K562 (cell line): ENCODE results near the gene DTHD1. TPM values are rescaled to one million over a fixed set of nuclear protein-coding genes. Genes with fewer than 3 reads are reported as not detected.

Experiments used
- ATAC-seq: fragments of 200-7000 bp; cut with Tn5 transposase; 3 replicates; pipeline ENCODE4 v1.9.1; 2020; ENCODE audit warnings: moderate library complexity
- Bru-seq: library from RNA; stranded (reverse); fragments of 400-500 nt; gene quantifications from one replicate; lab custom pipeline; 2021; lab: Mats Ljungman, UMichigan
- BruChase-seq, 2 experiments: library from RNA; stranded (reverse); fragments of 400-500 nt; gene quantifications; one replicate each; lab custom pipeline; 2021; lab: Mats Ljungman, UMichigan
- BruUV-seq: library from RNA; stranded (reverse); fragments of 400-500 nt; replicated peaks from 2 replicates; lab custom pipeline; 2021; lab: Mats Ljungman, UMichigan
- CTCF ChIA-PET: fragments of 300-600 bp; formaldehyde crosslinking; extraction: SDS; loops from one replicate; lab custom pipeline; 2021; ENCODE audit warnings: low intra/inter-chr PET ratio; lab: Yijun Ruan, JAX
- POLR2A ChIA-PET: fragments of 300-600, 350-650 bp; sonication (Branson Sonifier 250); formaldehyde crosslinking; extraction: SDS; loops from one replicate; lab custom pipeline; 2021; ENCODE audit warnings: antibody characterized with exemption, inconsistent platforms; lab: Yijun Ruan, JAX
- DNase-seq, 4 experiments: peaks; one replicate each; pipeline versions ENCODE4 v3.0.0 to v3.0.0-alpha.2; 2011 to 2018; ENCODE audit warnings: low spot score in 3 of 4, mixed read lengths in 3 of 4; ENCODE audit errors: extremely low read depth in 1 of 4
- FAIRE-seq: peaks from 2 replicates; lab custom pipeline; 2011; peaks lifted over from hg19 to GRCh38; lab: Jason Lieb, UNC
- H2AFZ ChIP-seq: 2 replicates; pipeline ENCODE4 v1.6.0; 2011; ENCODE audit warnings: low read depth, low read length, control low read depth, inconsistent platforms
- H3K27ac ChIP-seq: fragments of 200-600 bp; 3 replicates; pipeline ENCODE4 v1.8.0; 2011; ENCODE audit warnings: low read depth, mild to moderate bottlenecking, control low read depth, inconsistent platforms, low read length, moderate library complexity, mixed read lengths; ENCODE audit errors: extremely low read depth
- H3K27me3 ChIP-seq, 2 experiments: fragments of 300-600 bp in 1 of 2; 2 replicates in 1 of 2; 3 replicates in 1 of 2; pipeline versions ENCODE4 v1.6.0 to v1.8.0; 2011; ENCODE audit warnings: inconsistent platforms in 2 of 2, low read length in 2 of 2, mild to moderate bottlenecking in 1 of 2, mixed read lengths in 1 of 2, moderate library complexity in 1 of 2; ENCODE audit not compliant: control insufficient read depth in 2 of 2, insufficient read depth in 2 of 2
- H3K36me3 ChIP-seq: fragments of 300-600 bp; 3 replicates; pipeline ENCODE4 v1.8.0; 2011; ENCODE audit warnings: mild to moderate bottlenecking, low read length, inconsistent platforms; ENCODE audit not compliant: control insufficient read depth, insufficient read depth
- H3K4me1 ChIP-seq, 2 experiments: fragments of 200-600 bp in 1 of 2; replicated peaks in 1 of 2; 2 replicates in 1 of 2; 3 replicates in 1 of 2; pipeline versions ENCODE4 v1.5.1 to v1.8.0; 2011; ENCODE audit warnings: inconsistent platforms in 2 of 2, low read length in 2 of 2, mild to moderate bottlenecking in 1 of 2, mixed read lengths in 1 of 2, moderate library complexity in 1 of 2; ENCODE audit not compliant: control insufficient read depth in 2 of 2, insufficient read depth in 2 of 2
- H3K4me2 ChIP-seq: 2 replicates; pipeline ENCODE4 v1.6.1; 2011; ENCODE audit warnings: low read length, control low read depth, inconsistent platforms, mixed read lengths; ENCODE audit not compliant: insufficient read depth
- H3K4me3 ChIP-seq: fragments of 200-600 bp; sonication (generic), shearing (Covaris generic); 2 replicates; pipeline ENCODE4 v1.5.1; 2016; ENCODE audit warnings: control low read depth, inconsistent platforms
- H3K79me2 ChIP-seq: fragments of 200-600 bp; 3 replicates; pipeline ENCODE4 v1.8.0; 2011; ENCODE audit warnings: low read length, inconsistent platforms; ENCODE audit not compliant: control insufficient read depth, insufficient read depth
- H3K9ac ChIP-seq, 2 experiments: 2 replicates each; pipeline versions ENCODE4 v1.6.0 to v1.6.1; 2011; ENCODE audit warnings: low read depth in 2 of 2, low read length in 2 of 2, control low read depth in 1 of 2, inconsistent platforms in 1 of 2, mild to moderate bottlenecking in 1 of 2, mixed read lengths in 1 of 2; ENCODE audit not compliant: insufficient read depth in 1 of 2
- H3K9me1 ChIP-seq: one replicate; pipeline ENCODE4 v1.6.0; 2011; ENCODE audit warnings: inconsistent platforms, mild to moderate bottlenecking, low read length, moderate library complexity; ENCODE audit not compliant: control insufficient read depth, insufficient read depth
- H3K9me3 ChIP-seq: replicated peaks from 2 replicates; pipeline ENCODE4 v1.5.1; 2011; ENCODE audit warnings: low read depth, low read length, inconsistent platforms; ENCODE audit not compliant: control insufficient read depth, insufficient read depth
- H4K20me1 ChIP-seq: replicated peaks from 2 replicates; pipeline ENCODE4 v1.6.1; 2011; ENCODE audit warnings: low read length, inconsistent platforms, mixed read lengths; ENCODE audit not compliant: control insufficient read depth, insufficient read depth
- CTCFL ChIP-seq: IDR thresholded peaks from 2 replicates; pipeline ENCODE4 v1.6.1; 2011; ENCODE audit warnings: borderline replicate concordance, low read depth, mild to moderate bottlenecking, moderate library complexity, low read length; ENCODE audit not compliant: insufficient read depth, poor library complexity, severe bottlenecking
- MYC ChIP-seq, 2 experiments: fragments of 250-450 bp in 1 of 2; sonication (Bioruptor Pico) in 1 of 2; IDR thresholded peaks; 2 replicates each; pipeline versions ENCODE4 v1.5.1 to v1.6.1; 2012 to 2021; ENCODE audit warnings: low read depth in 2 of 2, borderline replicate concordance in 1 of 2, improper control_type of control experiment in 1 of 2, low read length in 1 of 2, mild to moderate bottlenecking in 1 of 2, moderate library complexity in 1 of 2
- NFYB ChIP-seq: IDR thresholded peaks from 2 replicates; pipeline ENCODE4 v1.6.1; 2011; ENCODE audit warnings: mild to moderate bottlenecking, moderate library complexity; ENCODE audit not compliant: insufficient read length; ENCODE audit errors: extremely low read depth
- SRSF3 ChIP-seq: fragments of 200-400 bp; formaldehyde crosslinking; IDR thresholded peaks from 2 replicates; pipeline ENCODE4 v1.6.1; 2016; ENCODE audit warnings: mild to moderate bottlenecking, low read length, moderate library complexity; ENCODE audit not compliant: insufficient read depth
- ZBTB49 ChIP-seq: sonication (generic); formaldehyde crosslinking; IDR thresholded peaks from 2 replicates; pipeline ENCODE4 v1.8.0; 2022; ENCODE audit warnings: missing genetic modification reagents, mild to moderate bottlenecking, borderline replicate concordance
- ZC3H4 ChIP-seq: sonication (generic); formaldehyde crosslinking; IDR thresholded peaks from 2 replicates; pipeline ENCODE4 v1.9.0; 2021; ENCODE audit warnings: missing genetic modification reagents, borderline replicate concordance
- ZKSCAN8 ChIP-seq: fragments of 200-800 bp; sonication (Bioruptor generic); IDR thresholded peaks from 2 replicates; pipeline ENCODE4 v1.6.1; 2016; ENCODE audit warnings: missing genetic modification characterization, missing compliant biosample characterization
- ZNF512 ChIP-seq: IDR thresholded peaks from 2 replicates; pipeline ENCODE4 v1.6.1; 2016; ENCODE audit warnings: missing genetic modification characterization, missing compliant biosample characterization
- WGBS: fragments of 100-300 bp; shearing (Covaris generic); methylation state at CpG from one replicate; pipeline ENCODE4 v1.1.6; 2016; ENCODE audit warnings: low coverage, mixed read lengths; ENCODE audit not compliant: insufficient coverage; ENCODE audit errors: missing lambda C conversion rate; 5-methylcytosine and 5-hydroxymethylcytosine counted together
- in situ Hi-C: fragments of 300-500 bp; cut with MboI; formaldehyde crosslinking; loops from 4 replicates; pipeline ENCODE4 v1.15.0; 2018; ENCODE audit warnings: inconsistent platforms, mixed read lengths
- intact Hi-C: fragments of 100-400 bp; cut with micrococcal nuclease; formaldehyde crosslinking; loops from 2 replicates; pipeline ENCODE4 v1.14.2; 2022
- long read RNA-seq, 3 experiments: library from polyadenylated mRNA in 2 of 3; library from RNA in 1 of 3; unstranded in 2 of 3; stranded (forward) in 1 of 3; transcript quantifications; one replicate each; pipeline ENCODE4 v2.0.0, GENCODE V29; 2019 to 2022
- polyA minus RNA-seq, 3 experiments: library from RNA; depleted of rRNA, polyadenylated mRNA; stranded (reverse); fragments of >200 nt; gene quantifications; 2 replicates each; pipeline ENCODE4 v1.2.3, GENCODE V29; 2011
- polyA plus RNA-seq, 8 experiments: library from polyadenylated mRNA; depleted of rRNA in 4 of 8; stranded (reverse) in 5 of 8; unstranded in 3 of 8; fragments of >200 nt; fragmentation: Nextera tagmentation in 2 of 8; fragmentation: Illumina TruSeq in 1 of 8; extraction: Ambion mirVana in 2 of 8; extraction: Trizol in 1 of 8; gene quantifications; 2 replicates each; pipeline versions ENCODE4 v1.2.1 to v1.2.3, GENCODE V29; 2011 to 2014; ENCODE audit warnings: inconsistent platforms in 1 of 8, missing spikeins in 1 of 8
- total RNA-seq, 7 experiments: library from RNA; depleted of rRNA in 6 of 7; stranded (reverse); fragments of >200 nt in 6 of 7; fragmentation: Illumina TruSeq in 2 of 7; extraction: Trizol in 2 of 7; gene quantifications; 2 replicates each; pipeline versions ENCODE4 v1.2.1 to v1.2.3, GENCODE V29; 2011 to 2021; ENCODE audit warnings: low replicate concordance in 1 of 7

Gene DTHD1
- total RNA-seq (2011; cell fraction: chromatin; rRNA removed; ENCODE audit: low replicate concordance), result not detected in 2 replicates
- not detected in 2 replicates for total RNA-seq (2011; cell fraction: nucleolus; rRNA removed)
- not detected in 2 replicates for total RNA-seq (2011; cell fraction: nucleoplasm; rRNA removed)
- not detected in 2 replicates for total RNA-seq (2014; rRNA removed)
- total RNA-seq (2014; rRNA removed; fragmentation: Illumina TruSeq; extraction: Trizol), result not detected in 2 replicates
- not detected in 2 replicates for total RNA-seq (2015; rRNA removed; fragmentation: Illumina TruSeq; extraction: Trizol)
- not detected in 2 replicates for total RNA-seq (2021)
- polyA plus RNA-seq (2011; rRNA removed), result not detected in 2 replicates
- not detected in 2 replicates for polyA plus RNA-seq (2011; cell fraction: cytosol; rRNA removed)
- polyA plus RNA-seq (2011; cell fraction: nucleus; rRNA removed), result not detected in 2 replicates
- not detected in 2 replicates for polyA plus RNA-seq (2012)
- polyA plus RNA-seq (2014; fragmentation: Illumina TruSeq; extraction: Trizol), result not detected in 2 replicates
- polyA plus RNA-seq (2014; fragmentation: Nextera tagmentation; extraction: Ambion mirVana), result not detected
- not detected in 2 replicates for polyA plus RNA-seq (2014; rRNA removed)
- not detected in 2 replicates for polyA minus RNA-seq (2011; rRNA and poly(A)+ RNA removed)
- not detected in 2 replicates for polyA minus RNA-seq (2011; cell fraction: cytosol; rRNA and poly(A)+ RNA removed)
- not detected in 2 replicates for polyA minus RNA-seq (2011; cell fraction: nucleus; rRNA and poly(A)+ RNA removed)
- not detected for Bru-seq, nascent RNA
- BruChase-seq, experiment 1, labeled RNA remaining after a 2-hour chase, result not detected
- not detected for BruChase-seq, experiment 2, labeled RNA remaining after a 6-hour chase
- long read RNA-seq, experiment 1, result 0 reads
- long read RNA-seq, experiment 2, result 0 reads
- long read RNA-seq, experiment 3, result 0 reads

- Histone ChIP-seq H3K27me3 (no peaks in the 10 kb centered on the region), H3K4me3 (no peak within 1 kb of the TSS), H3K9ac (no peak within 1 kb of the TSS), H3K9me3 (no peaks in the 10 kb centered on the region), H3K9me1 (no peaks in the 10 kb centered on the region), H3K4me1 (no peaks in the 10 kb centered on the region), H4K20me1 (no peaks in the 10 kb centered on the region), H3K36me3 (no peaks in the 10 kb centered on the region), H2AFZ (no peak within 1 kb of the TSS), H3K4me2 (no peak within 1 kb of the TSS), H3K79me2 (no peaks in the 10 kb centered on the region), H3K27ac (no peak within 1 kb of the TSS)
- no peak for FAIRE-seq
- in situ Hi-C loops (no loop called here), intact Hi-C loops (no loop called here)
- ATAC-seq, result no peak
- ChIA-PET POLR2A (no interaction called here), CTCF (no interaction called here)
- WGBS, result 3% methylated on average over 5 of the region's 5 CpGs
- TF ChIP-seq ZNF512 (tag) (no peak), ZKSCAN8 (CRISPR knock-in tag) (no peak), NFYB (no peak), MYC (IDR thresholded peaks at IDR 0.05; ENCODE audit: low read depth, low read length) (no peak), MYC (CRISPR knock-in tag; IDR thresholded peaks at IDR 0.05; ENCODE audit: borderline replicate concordance, low read depth) (no peak), CTCFL (no peak), SRSF3 (no peak), ZBTB49 (CRISPR knock-in tag) (no peak), ZC3H4 (CRISPR knock-in tag) (no peak)
- no peak for DNase-seq
- no TSS peak for BruUV-seq
These were observed at the start of gene DTHD1 for GRCh38 chr4:36281384-36282106. DTHD1 (plus strand) TSS chr4:36281616; CDS start chr4:36281759, 143 bp downstream.
